OCI-LY7 (cell line): Measurements from ENCODE around the gene SOAT1. TPM values are rescaled to one million over a fixed set of nuclear protein-coding genes. Genes with fewer than 3 reads are reported as not detected.

ENCODE experiments used
- BruUV-seq: library from RNA; stranded (reverse); fragments of 400-500 nt; replicated peaks from 2 replicates; lab custom pipeline; 2021; lab: Mats Ljungman, UMichigan
- CTCF ChIA-PET: fragments of 300-600 bp; sonication (Branson Sonifier 250); formaldehyde crosslinking; loops from one replicate; lab custom pipeline; 2022; ENCODE audit warnings: antibody characterized with exemption; ENCODE audit not compliant: unreplicated experiment; lab: Charles Lee
- POLR2A ChIA-PET: fragments of 300-600 bp; sonication (Branson Sonifier 250); formaldehyde crosslinking; loops from one replicate; lab custom pipeline; 2022; ENCODE audit warnings: antibody characterized with exemption; lab: Charles Lee
- DNase-seq: peaks from one replicate; pipeline ENCODE4 v3.0.0-alpha.2; 2015; ENCODE audit warnings: low spot score
- H2AFZ ChIP-seq: fragments of 200-600 bp; sonication (generic), shearing (Covaris generic); 2 replicates; pipeline ENCODE4 v1.6.1; 2014; ENCODE audit warnings: mild to moderate bottlenecking, antibody characterized with exemption, low read length, moderate library complexity
- H3K27ac ChIP-seq: fragments of 200-600 bp; sonication (generic); 2 replicates; pipeline ENCODE4 v1.5.1; 2014; ENCODE audit warnings: mixed run types, low read depth, mild to moderate bottlenecking, moderate library complexity, low read length, inconsistent platforms; ENCODE audit not compliant: poor library complexity, severe bottlenecking
- H3K36me3 ChIP-seq: fragments of 200-600 bp; sonication (generic); 2 replicates; pipeline ENCODE4 v1.6.1; 2014; ENCODE audit warnings: mild to moderate bottlenecking, antibody characterized with exemption, low read length, moderate library complexity, mixed read lengths; ENCODE audit not compliant: insufficient read depth
- H3K4me1 ChIP-seq: fragments of 200-600 bp; sonication (generic); 2 replicates; pipeline ENCODE4 v1.5.1; 2014; ENCODE audit warnings: mild to moderate bottlenecking, low read length; ENCODE audit not compliant: insufficient read depth, poor library complexity, severe bottlenecking
- H3K4me2 ChIP-seq: fragments of 200-600 bp; sonication (generic); 2 replicates; pipeline ENCODE4 v1.6.1; 2014; ENCODE audit warnings: mild to moderate bottlenecking, low read length
- H3K4me3 ChIP-seq: fragments of 200-600 bp; sonication (generic); 2 replicates; pipeline ENCODE4 v1.5.1; 2014; ENCODE audit warnings: mild to moderate bottlenecking, low read depth, low read length; ENCODE audit not compliant: poor library complexity, severe bottlenecking
- H3K79me2 ChIP-seq: fragments of 200-600 bp; sonication (generic); 2 replicates; pipeline ENCODE4 v1.6.1; 2016; ENCODE audit warnings: low read depth, mild to moderate bottlenecking, low read length, moderate library complexity, mixed read lengths; ENCODE audit not compliant: insufficient read depth
- H3K9me2 ChIP-seq: fragments of 200-600 bp; sonication (generic); 2 replicates; pipeline ENCODE4 v1.6.1; 2016; ENCODE audit warnings: mild to moderate bottlenecking, low read length, mixed read lengths; ENCODE audit not compliant: insufficient read depth
- H3K9me3 ChIP-seq: fragments of 200-600 bp; sonication (generic); 2 replicates; pipeline ENCODE4 v1.6.1; 2014; ENCODE audit warnings: mild to moderate bottlenecking, mixed run types, low read length, mixed read lengths
- H4K20me1 ChIP-seq: fragments of 200-600 bp; sonication (generic); 2 replicates; pipeline ENCODE4 v1.6.1; 2014; ENCODE audit warnings: mild to moderate bottlenecking, antibody characterized with exemption, low read length, moderate library complexity, mixed read lengths; ENCODE audit not compliant: insufficient read depth
- EZH2phosphoT487 ChIP-seq: fragments of 200-600 bp; sonication (generic); IDR thresholded peaks from 2 replicates; pipeline ENCODE4 v1.6.1; 2018; ENCODE audit warnings: low read depth, borderline replicate concordance, mild to moderate bottlenecking, mixed run types, antibody characterized with exemption, low read length, moderate library complexity, mixed read lengths
- intact Hi-C: fragments of 100-400 bp; cut with micrococcal nuclease; formaldehyde crosslinking; loops from one replicate; pipeline ENCODE4 v1.10.0; 2022; ENCODE audit not compliant: unreplicated experiment
- total RNA-seq, 2 experiments: library from RNA; depleted of rRNA in 1 of 2; stranded (reverse); fragments of >200 nt in 1 of 2; shearing (Covaris generic) in 1 of 2; gene quantifications; 2 replicates each; pipeline ENCODE4 v1.2.3, GENCODE V29; 2014 to 2022
- TF ChIP-seq, protein P1 (sequence below): fragments of 200-600 bp; sonication (generic); conservative IDR thresholded peaks from 2 replicates; pipeline ENCODE4 v1.5.1; 2014; ENCODE audit warnings: mild to moderate bottlenecking, antibody characterized with exemption, low read length, moderate library complexity, mixed read lengths

Gene SOAT1
- total RNA-seq, 2 experiments from 2014 or later = 8.7 to 34.0 TPM

DNA sequence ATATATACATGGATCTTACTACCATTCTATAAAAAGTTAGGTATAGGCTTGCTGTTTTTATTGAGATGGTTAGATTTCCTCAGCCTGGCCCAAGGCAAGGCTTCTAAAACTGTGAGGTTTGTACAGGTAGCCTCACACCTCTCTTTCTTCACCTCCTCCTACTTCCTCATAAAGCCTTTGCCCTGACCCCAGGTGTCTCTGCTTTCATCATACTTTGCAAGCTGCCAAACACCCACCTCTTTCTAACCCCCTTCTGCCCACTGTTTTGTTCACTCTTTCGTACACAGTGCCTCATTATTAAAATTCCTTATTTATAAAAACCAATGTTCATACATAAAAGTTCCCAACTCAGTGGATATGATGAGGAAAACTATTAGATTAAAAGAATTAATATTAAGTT lies 31.4 kb upstream of the SOAT1 start:
- ChIA-PET CTCF (no interaction called here), POLR2A (interaction anchor here (0.6 to 2.2 kb wide), 4 partner anchors 13 to 338 kb away, joined by 3 to 4 read pairs (median 3); no protein-coding TSS in a partner anchor)
- Histone ChIP-seq H2AFZ (peak overlapping the region; percentile 35; the same call in 1 of the 2 replicates), H3K4me2 (no peak overlapping the region), H4K20me1 (no peaks in the 10 kb centered on the region), H3K9me2 (0 out of 2 replicates have a peak, but pooled peaks cover 3% of the 10 kb centered on the region), H3K9me3 (no peaks in the 10 kb centered on the region), H3K4me1 (no peaks in the 10 kb centered on the region), H3K36me3 (no peaks in the 10 kb centered on the region), H3K27ac (no peak overlapping the region), H3K4me3 (no peak overlapping the region), H3K79me2 (no peaks in the 10 kb centered on the region)
- TF ChIP-seq, protein P1, sequence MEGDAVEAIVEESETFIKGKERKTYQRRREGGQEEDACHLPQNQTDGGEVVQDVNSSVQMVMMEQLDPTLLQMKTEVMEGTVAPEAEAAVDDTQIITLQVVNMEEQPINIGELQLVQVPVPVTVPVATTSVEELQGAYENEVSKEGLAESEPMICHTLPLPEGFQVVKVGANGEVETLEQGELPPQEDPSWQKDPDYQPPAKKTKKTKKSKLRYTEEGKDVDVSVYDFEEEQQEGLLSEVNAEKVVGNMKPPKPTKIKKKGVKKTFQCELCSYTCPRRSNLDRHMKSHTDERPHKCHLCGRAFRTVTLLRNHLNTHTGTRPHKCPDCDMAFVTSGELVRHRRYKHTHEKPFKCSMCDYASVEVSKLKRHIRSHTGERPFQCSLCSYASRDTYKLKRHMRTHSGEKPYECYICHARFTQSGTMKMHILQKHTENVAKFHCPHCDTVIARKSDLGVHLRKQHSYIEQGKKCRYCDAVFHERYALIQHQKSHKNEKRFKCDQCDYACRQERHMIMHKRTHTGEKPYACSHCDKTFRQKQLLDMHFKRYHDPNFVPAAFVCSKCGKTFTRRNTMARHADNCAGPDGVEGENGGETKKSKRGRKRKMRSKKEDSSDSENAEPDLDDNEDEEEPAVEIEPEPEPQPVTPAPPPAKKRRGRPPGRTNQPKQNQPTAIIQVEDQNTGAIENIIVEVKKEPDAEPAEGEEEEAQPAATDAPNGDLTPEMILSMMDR = no peak
- TF ChIP-seq EZH2phosphoT487 = no peak
- no peak for DNase-seq
- BruUV-seq = no TSS peak
- intact Hi-C loops = no loop called here

- H4K20me1 ChIP-seq = no peaks in the 10 kb centered on the region
- TF ChIP-seq, protein P1 = no peak
- no peak for TF ChIP-seq EZH2phosphoT487
- H3K9me3 ChIP-seq = no peaks in the 10 kb centered on the region
- no peak for DNase-seq
- BruUV-seq = no TSS peak
- no peaks in the 10 kb centered on the region for H3K79me2 ChIP-seq
- H3K36me3 ChIP-seq = no peaks in the 10 kb centered on the region
- H3K4me2 ChIP-seq = no peak overlapping the region
- H3K27ac ChIP-seq = no peak overlapping the region
- H2AFZ ChIP-seq = 0 out of 2 replicates have a peak overlapping the region, but pooled peaks have one; percentile 35
- ChIA-PET POLR2A (interaction anchor here (1.2 to 2.2 kb wide), 2 partner anchors 12 to 18 kb away, joined by 3 to 4 read pairs; no protein-coding TSS in a partner anchor), CTCF (no interaction called here)
- H3K4me3 ChIP-seq = no peak overlapping the region
- no peaks in the 10 kb centered on the region for H3K4me1 ChIP-seq
- H3K9me2 ChIP-seq = 0 out of 2 replicates have a peak, but pooled peaks cover 3% of the 10 kb centered on the region
- intact Hi-C loops = no loop called here
These were observed 30.5 kb upstream of the SOAT1 start for GRCh38 chr1:179263121-179263520.

GRCh38 chr1:179264507-179264906 lies 29.1 kb upstream of the SOAT1 start:
- Histone ChIP-seq H3K27ac (no peak overlapping the region), H4K20me1 (no peaks in the 10 kb centered on the region), H3K36me3 (no peaks in the 10 kb centered on the region), H3K9me2 (0 out of 2 replicates have a peak, but pooled peaks cover 3% of the 10 kb centered on the region), H3K4me1 (no peaks in the 10 kb centered on the region), H3K9me3 (no peaks in the 10 kb centered on the region), H3K4me3 (no peak overlapping the region), H3K79me2 (no peaks in the 10 kb centered on the region), H2AFZ (no peak overlapping the region), H3K4me2 (no peak overlapping the region)
- CTCF ChIA-PET = no interaction called here
- POLR2A ChIA-PET = no interaction called here
- BruUV-seq = no TSS peak
- no peak for TF ChIP-seq EZH2phosphoT487
- TF ChIP-seq, protein P1 = no peak
- DNase-seq = no peak
- intact Hi-C loops = no loop called here
